ENCODE data around the gene PRAF2.
A peak's percentile ranks its signal among the peaks of the same experiment; 100 is the strongest.

Gene PRAF2

GRCh38 chrX:49054073-49054762 is 19.6 kb downstream of the PRAF2 start:
- Histone ChIP-seq H3K4me3 (ENCODE audit: low read depth in 1 of 2, low read length in 2 of 2) (peak overlapping the region; percentile 40 to 78; a peak in 3 of 4 replicates), H4K20me1 (ENCODE audit: insufficient read depth, low read length) (no peaks in the 10 kb centered on the region; the same call in 1 of the 2 replicates), H3K79me2 (ENCODE audit: insufficient read depth, low read length) (peaks cover 53% of the 10 kb centered on the region), H3K36me3 (ENCODE audit: insufficient read depth, low read length) (no peaks in the 10 kb centered on the region), H3K9me3 (ENCODE audit: insufficient read depth, low read length, severe bottlenecking) (no peaks in the 10 kb centered on the region), H2AFZ (ENCODE audit: low read depth, low read length) (peak overlapping the region; percentile 96), H3K9ac (ENCODE audit: low read depth, low read length) (peak overlapping the region; percentile 89), H3K27ac (ENCODE audit: low read length) (peak overlapping the region; percentile 65), H3K4me1 (ENCODE audit: insufficient read depth, low read length) (peaks cover 31% of the 10 kb centered on the region), H3K27me3 (ENCODE audit: insufficient read depth, low read length, poor library complexity) (no peaks in the 10 kb centered on the region), H3K4me2 (ENCODE audit: insufficient read depth, low read length) (peak overlapping the region; percentile 85)
- DNase-seq: no peak
- ATAC-seq (ENCODE audit: insufficient read depth, low read depth): no peak
- TF ChIP-seq CTCF (IDR thresholded peaks at IDR 0.05; ENCODE audit: borderline replicate concordance, extremely low read depth, low read length, poor library complexity, severe bottlenecking): no peak
- TF ChIP-seq EZH2 (IDR thresholded peaks at IDR 0.05; ENCODE audit: borderline replicate concordance, low read depth, low read length, severe bottlenecking): no peak

GRCh38 chrX:49053223-49054072 is 20.4 kb downstream of the PRAF2 start:
- Histone ChIP-seq H3K36me3 (ENCODE audit: insufficient read depth, low read length) (no peaks in the 10 kb centered on the region), H3K4me1 (ENCODE audit: insufficient read depth, low read length) (peaks cover 31% of the 10 kb centered on the region), H3K9me3 (ENCODE audit: insufficient read depth, low read length, severe bottlenecking) (no peaks in the 10 kb centered on the region), H3K9ac (ENCODE audit: low read depth, low read length) (peak overlapping the region; percentile 89), H3K27me3 (ENCODE audit: insufficient read depth, low read length, poor library complexity) (no peaks in the 10 kb centered on the region), H3K27ac (ENCODE audit: low read length) (peak overlapping the region; percentile 82), H2AFZ (ENCODE audit: low read depth, low read length) (peak overlapping the region; percentile 96), H3K79me2 (ENCODE audit: insufficient read depth, low read length) (peaks cover 49% of the 10 kb centered on the region), H3K4me3 (ENCODE audit: low read depth in 1 of 2, low read length in 2 of 2) (peak overlapping the region; percentile 40 to 78; a peak in 3 of 4 replicates), H4K20me1 (ENCODE audit: insufficient read depth, low read length) (no peaks in the 10 kb centered on the region; the same call in 1 of the 2 replicates), H3K4me2 (ENCODE audit: insufficient read depth, low read length) (peak overlapping the region; percentile 85)
- DNase-seq (peak; percentile 88), ATAC-seq (ENCODE audit: insufficient read depth, low read depth) (peak; percentile 92)
- TF ChIP-seq CTCF (IDR thresholded peaks at IDR 0.05; ENCODE audit: borderline replicate concordance, extremely low read depth, low read length, poor library complexity, severe bottlenecking) (no peak), EZH2 (IDR thresholded peaks at IDR 0.05; ENCODE audit: borderline replicate concordance, low read depth, low read length, severe bottlenecking) (no peak)

- no peaks in the 10 kb centered on the region for H4K20me1 ChIP-seq (ENCODE audit: insufficient read depth, low read length)
- H3K4me1 ChIP-seq (ENCODE audit: insufficient read depth, low read length): peaks cover 44% of the 10 kb centered on the region
- DNase-seq (no peak), ATAC-seq (ENCODE audit: insufficient read depth, low read depth) (no peak)
- peak overlapping the region; percentile 65 for H2AFZ ChIP-seq (ENCODE audit: low read depth, low read length)
- H3K27me3 ChIP-seq (ENCODE audit: insufficient read depth, low read length, poor library complexity): no peaks in the 10 kb centered on the region
- H3K27ac ChIP-seq (ENCODE audit: low read length): peak overlapping the region; percentile 43; the same call in 1 of the 2 replicates
- peak overlapping the region; percentile 42 for H3K9ac ChIP-seq (ENCODE audit: low read depth, low read length)
- peaks cover 6% of the 10 kb centered on the region for H3K36me3 ChIP-seq (ENCODE audit: insufficient read depth, low read length)
- H3K4me2 ChIP-seq (ENCODE audit: insufficient read depth, low read length): peak overlapping the region; percentile 62; the same call in 1 of the 2 replicates
- H3K4me3 ChIP-seq (ENCODE audit: low read depth in 1 of 2, low read length in 2 of 2): peak overlapping the region in 1 of 2 experiments; percentile 46; a peak in 2 of 4 replicates
- no peaks in the 10 kb centered on the region for H3K9me3 ChIP-seq (ENCODE audit: insufficient read depth, low read length, severe bottlenecking)
- H3K79me2 ChIP-seq (ENCODE audit: insufficient read depth, low read length): peaks cover 18% of the 10 kb centered on the region
- TF ChIP-seq EZH2 (IDR thresholded peaks at IDR 0.05; ENCODE audit: borderline replicate concordance, low read depth, low read length, severe bottlenecking): no peak
- TF ChIP-seq CTCF (IDR thresholded peaks at IDR 0.05; ENCODE audit: borderline replicate concordance, extremely low read depth, low read length, poor library complexity, severe bottlenecking): no peak
Measured at GRCh38 chrX:49043987-49044281, 29.9 kb downstream of the PRAF2 start.
